Stomach (tissue), 9 donors: ENCODE data around the gene LRMDA. TPM values are rescaled to one million over a fixed set of nuclear protein-coding genes. Genes with fewer than 3 reads are reported as not detected.
A peak's percentile ranks its signal among the peaks of the same experiment; 100 is the strongest.
"Not testable (repeated sequence)": the region's sequence is repeated elsewhere in the genome, so short reads cannot be mapped to it uniquely, and the experiment has no call there.

Experiments
- DNase-seq, 2 donors: peaks; one replicate each; pipeline versions ENCODE4 v3.0.0 to v3.0.0-alpha.2; 2013 to 2019
- H3K27ac ChIP-seq, 5 donors: fragments of 200-600 bp in 4 of 5; sonication (generic) in 4 of 5; one replicate each; pipeline ENCODE4 v1.5.1; 2013 to 2019; ENCODE audit warnings: mild to moderate bottlenecking in 1 of 5, moderate library complexity in 1 of 5
- H3K27me3 ChIP-seq, 3 donors: fragments of 200-600 bp; sonication (generic); one replicate each; pipeline ENCODE4 v1.5.1; 2017 to 2019; ENCODE audit warnings: mixed run types in 1 of 3
- H3K36me3 ChIP-seq, 4 donors: fragments of 200-600 bp; sonication (generic); 1 replicate in 3 of 4; 2 replicates in 1 of 4; pipeline ENCODE4 v1.5.1; 2016 to 2019
- H3K4me1 ChIP-seq, 4 donors: fragments of 200-600 bp; sonication (generic); one replicate each; pipeline ENCODE4 v1.5.1; 2016 to 2019
- H3K4me3 ChIP-seq, 4 donors: fragments of 200-600 bp; sonication (generic) in 3 of 4; one replicate each; pipeline ENCODE4 v1.5.1; 2016 to 2019; ENCODE audit warnings: mild to moderate bottlenecking in 1 of 4
- H3K9me3 ChIP-seq, 4 donors: fragments of 200-600 bp; sonication (generic); one replicate each; pipeline ENCODE4 v1.5.1; 2016 to 2019
- CTCF ChIP-seq, 7 experiments: fragments of 450-650 bp in 4 of 7; fragments of 200-600 bp in 3 of 7; sonication (generic) in 3 of 7; IDR thresholded peaks; one replicate each; pipeline ENCODE4 v1.5.1; 2016 to 2019; ENCODE audit warnings: antibody characterized with exemption in 7 of 7, control low read depth in 2 of 7, mild to moderate bottlenecking in 1 of 7
- EP300 ChIP-seq: sonication (generic); formaldehyde crosslinking; IDR thresholded peaks from one replicate; pipeline ENCODE4 v1.6.1; 2017; ENCODE audit warnings: antibody characterized with exemption
- POLR2A ChIP-seq, 4 donors: fragments of 450-650 bp; IDR thresholded peaks; one replicate each; pipeline ENCODE4 v1.6.1; 2016; ENCODE audit warnings: antibody characterized with exemption in 4 of 4, control low read depth in 2 of 4, mild to moderate bottlenecking in 1 of 4, moderate library complexity in 1 of 4
- POLR2AphosphoS5 ChIP-seq, 3 donors: sonication (generic); formaldehyde crosslinking; IDR thresholded peaks; one replicate each; pipeline ENCODE4 v1.6.1; 2016; ENCODE audit warnings: antibody characterized with exemption in 3 of 3
- WGBS, 5 donors: extraction: QIAGEN DNeasy Blood & Tissue Kit in 3 of 5; methylation state at CpG; one replicate each; pipeline versions ENCODE4 v1.1.5 to v1.1.7; 2013 to 2018; 5-methylcytosine and 5-hydroxymethylcytosine counted together
- intact Hi-C: fragments of 100-400 bp; cut with DNase I; formaldehyde crosslinking; loops from one replicate; pipeline ENCODE4 v1.15.1; 2023; ENCODE audit warnings: low total_unique reads
- polyA plus RNA-seq, 3 donors: library from polyadenylated mRNA; stranded (reverse); fragments of 200-250 nt; gene quantifications; one replicate each; pipeline ENCODE4 v1.2.3, GENCODE V29; 2013
- total RNA-seq, 5 donors: library from RNA; depleted of rRNA; stranded (reverse); fragments of >200 nt; gene quantifications; one replicate each; pipeline versions ENCODE4 v1.1.0 to v1.2.3, GENCODE V29; 2014 to 2016
- donor health status: healthy with polysubstance abuse.
- donor health status: Bipolar disorder and iron deficiency.
- donor health status: healthy.

Gene LRMDA
- total and polyA plus RNA-seq, 8 donors: 1.3 to 30.2 (median 13.6) TPM; not detected in 1

GRCh38 chr10:76138906-76139305, 707.5 kb downstream of the LRMDA start:
- 63 to 69% (median 66%) methylated on average over 3 of the region's 3 CpGs for WGBS, 5 donors

GRCh38 chr10:76139431-76139830, 708.0 kb downstream of the LRMDA start:
- H3K27me3 ChIP-seq: no peaks in the 10 kb centered on the region
- no peaks in the 10 kb centered on the region for H3K9me3 ChIP-seq
- intact Hi-C loops: no loop called here
- 86 to 95% (median 92%) methylated on average over 5 of the region's 5 CpGs for WGBS, 5 donors
- no peak for DNase-seq
- no peak overlapping the region for H3K4me3 ChIP-seq
- no peak for TF ChIP-seq CTCF (IDR thresholded peaks at IDR 0.05)
- no peak for TF ChIP-seq POLR2A (IDR thresholded peaks at IDR 0.05)
- TF ChIP-seq EP300: no peak
- no peak for TF ChIP-seq POLR2AphosphoS5 (IDR thresholded peaks at IDR 0.05)
- no peaks in the 10 kb centered on the region for H3K4me1 ChIP-seq
- H3K27ac ChIP-seq: no peak overlapping the region
- no peaks in the 10 kb centered on the region for H3K36me3 ChIP-seq

More at GRCh38 chr10:76138906-76139305, 707.5 kb downstream of the LRMDA start:
- no peak for TF ChIP-seq POLR2AphosphoS5 (IDR thresholded peaks at IDR 0.05)
- TF ChIP-seq EP300: no peak
- no peak for TF ChIP-seq CTCF (IDR thresholded peaks at IDR 0.05)
- TF ChIP-seq POLR2A (IDR thresholded peaks at IDR 0.05): no peak
- Histone ChIP-seq H3K27me3 (no peaks in the 10 kb centered on the region), H3K4me1 (no peaks in the 10 kb centered on the region), H3K4me3 (no peak overlapping the region), H3K27ac (no peak overlapping the region), H3K36me3 (no peaks in the 10 kb centered on the region), H3K9me3 (no peaks in the 10 kb centered on the region)
- intact Hi-C loops: no loop called here
- no peak for DNase-seq

GRCh38 chr10:76141376-76141775, 710.0 kb downstream of the LRMDA start:
- no peak for DNase-seq
- no peaks in the 10 kb centered on the region for H3K9me3 ChIP-seq
- H3K27ac ChIP-seq: no peak overlapping the region
- TF ChIP-seq EP300 (no peak), CTCF (IDR thresholded peaks at IDR 0.05) (no peak), POLR2AphosphoS5 (IDR thresholded peaks at IDR 0.05) (no peak), POLR2A (IDR thresholded peaks at IDR 0.05) (no peak)
- no peak overlapping the region for H3K4me3 ChIP-seq
- H3K36me3 ChIP-seq: no peaks in the 10 kb centered on the region
- 76 to 90% (median 85%) methylated on average over 3 of the region's 3 CpGs for WGBS, 5 donors
- H3K27me3 ChIP-seq: no peaks in the 10 kb centered on the region
- intact Hi-C loops: no loop called here
- H3K4me1 ChIP-seq: no peaks in the 10 kb centered on the region

- H3K36me3 ChIP-seq, H3K27ac ChIP-seq, H3K9me3 ChIP-seq, H3K27me3 ChIP-seq, H3K4me3 ChIP-seq, intact Hi-C loops: not testable (repeated sequence)
- peak in 1 of 2 donors; percentile 52 for DNase-seq
- WGBS, 5 donors: 60 to 87% (median 73%) methylated on average over 8 of the region's 8 CpGs
- peaks cover 9 to 26% (median 16%) of the 10 kb centered on the region in 4 donors for H3K4me1 ChIP-seq
These were observed 716.8 kb downstream of the LRMDA start for GRCh38 chr10:76148217-76148616.

GRCh38 chr10:76149182-76149581, 717.8 kb downstream of the LRMDA start:
- Histone ChIP-seq H3K4me3 (no peak overlapping the region), H3K4me1 (peaks cover 9 to 26% (median 16%) of the 10 kb centered on the region in 4 donors), H3K36me3 (no peaks in the 10 kb centered on the region), H3K27me3 (no peaks in the 10 kb centered on the region), H3K9me3 (peaks cover 0 to 4% (median 0%) of the 10 kb centered on the region in 4 donors), H3K27ac (peak overlapping the region in 1 of 5 donors; percentile 65)
- 84 to 95% (median 86%) methylated on average over 1 of the region's 1 CpG for WGBS, 5 donors
- no peak for DNase-seq
- TF ChIP-seq CTCF (IDR thresholded peaks at IDR 0.05) (no peak), EP300 (no peak), POLR2AphosphoS5 (IDR thresholded peaks at IDR 0.05) (no peak), POLR2A (IDR thresholded peaks at IDR 0.05) (no peak)
- intact Hi-C loops: no loop called here
